Measurements from ENCODE around the gene C3orf70.

DNA sequence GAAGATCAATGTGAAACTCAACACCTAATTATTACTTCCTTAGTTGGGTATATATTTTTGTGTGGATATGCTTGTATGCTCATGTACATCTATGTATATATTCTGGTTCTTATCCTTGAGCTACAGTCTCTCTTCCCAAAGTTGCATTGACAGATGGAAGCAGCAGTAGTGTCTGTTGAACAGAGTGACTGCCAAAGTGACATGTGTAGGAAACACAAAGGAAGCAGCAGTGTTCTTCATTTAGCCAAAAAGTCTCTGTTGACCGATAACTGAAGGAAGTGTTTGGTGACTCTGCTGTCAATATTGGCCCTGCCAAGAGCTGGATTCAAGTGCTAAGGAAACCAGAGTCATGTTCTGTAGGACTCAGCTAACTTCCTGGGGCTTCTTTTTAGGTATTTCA is 123.8 kb downstream of the C3orf70 start:
- TF ChIP-seq CTCF (IDR thresholded peaks at IDR 0.05; ENCODE audit: insufficient read depth, low read depth, low read length) (no peak), EZH2 (IDR thresholded peaks at IDR 0.05; ENCODE audit: insufficient read depth, low read length) (no peak)
